Tibial nerve (tissue), 4 donors: ENCODE results near the gene IRX6.

Experiments used
- CTCF ChIP-seq, 5 experiments: fragments of 200-600 bp in 3 of 5; fragments of 450-650 bp in 2 of 5; sonication (generic) in 3 of 5; IDR thresholded peaks; one replicate each; pipeline ENCODE4 v1.5.1; 2016 to 2019; ENCODE audit warnings: antibody characterized with exemption in 5 of 5, mild to moderate bottlenecking in 3 of 5, moderate library complexity in 2 of 5
- EP300 ChIP-seq, 2 donors: sonication (generic); formaldehyde crosslinking; IDR thresholded peaks; one replicate each; pipeline ENCODE4 v1.6.1; 2017; ENCODE audit warnings: antibody characterized with exemption in 2 of 2, mild to moderate bottlenecking in 1 of 2
- POLR2A ChIP-seq, 2 donors: fragments of 450-650 bp; IDR thresholded peaks; one replicate each; pipeline ENCODE4 v1.6.1; 2017; ENCODE audit warnings: antibody characterized with exemption in 2 of 2, mild to moderate bottlenecking in 2 of 2, moderate library complexity in 2 of 2

GRCh38 chr16:55279598-55279997 is 44.4 kb upstream of the IRX6 start:
- TF ChIP-seq CTCF (IDR thresholded peaks at IDR 0.05) (no peak), POLR2A (IDR thresholded peaks at IDR 0.05) (no peak), EP300 (IDR thresholded peaks at IDR 0.05) (no peak)
